DND-41 (cell line): ENCODE results near the gene GFM1.

Experiments used
- EZH2 ChIP-seq: IDR thresholded peaks from 3 replicates; pipeline ENCODE4 v1.6.1; 2012; ENCODE audit warnings: borderline replicate concordance, low read depth, mild to moderate bottlenecking, moderate library complexity, low read length, inconsistent platforms; ENCODE audit not compliant: severe bottlenecking
- TF ChIP-seq, protein P1 (sequence below): IDR thresholded peaks from 2 replicates; pipeline ENCODE4 v1.5.1; 2012; ENCODE audit warnings: borderline replicate concordance, low read length, moderate library complexity, mild to moderate bottlenecking; ENCODE audit not compliant: poor library complexity, severe bottlenecking; ENCODE audit errors: extremely low read depth

- TF ChIP-seq, protein P1, sequence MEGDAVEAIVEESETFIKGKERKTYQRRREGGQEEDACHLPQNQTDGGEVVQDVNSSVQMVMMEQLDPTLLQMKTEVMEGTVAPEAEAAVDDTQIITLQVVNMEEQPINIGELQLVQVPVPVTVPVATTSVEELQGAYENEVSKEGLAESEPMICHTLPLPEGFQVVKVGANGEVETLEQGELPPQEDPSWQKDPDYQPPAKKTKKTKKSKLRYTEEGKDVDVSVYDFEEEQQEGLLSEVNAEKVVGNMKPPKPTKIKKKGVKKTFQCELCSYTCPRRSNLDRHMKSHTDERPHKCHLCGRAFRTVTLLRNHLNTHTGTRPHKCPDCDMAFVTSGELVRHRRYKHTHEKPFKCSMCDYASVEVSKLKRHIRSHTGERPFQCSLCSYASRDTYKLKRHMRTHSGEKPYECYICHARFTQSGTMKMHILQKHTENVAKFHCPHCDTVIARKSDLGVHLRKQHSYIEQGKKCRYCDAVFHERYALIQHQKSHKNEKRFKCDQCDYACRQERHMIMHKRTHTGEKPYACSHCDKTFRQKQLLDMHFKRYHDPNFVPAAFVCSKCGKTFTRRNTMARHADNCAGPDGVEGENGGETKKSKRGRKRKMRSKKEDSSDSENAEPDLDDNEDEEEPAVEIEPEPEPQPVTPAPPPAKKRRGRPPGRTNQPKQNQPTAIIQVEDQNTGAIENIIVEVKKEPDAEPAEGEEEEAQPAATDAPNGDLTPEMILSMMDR = no peak
- TF ChIP-seq EZH2 = no peak
Measured at GRCh38 chr3:158672215-158673176, 28.2 kb downstream of the GFM1 start, which contains the start of gene LXN.
